ENCODE measurements around the gene OR5B17. TPM values are rescaled to one million over a fixed set of nuclear protein-coding genes. Genes with fewer than 3 reads are reported as not detected.
A peak's percentile ranks its signal among the peaks of the same experiment; 100 is the strongest.

OR5B17 gene
- total and polyA plus RNA-seq, 3 experiments from 2014 or later, result not detected

DNA sequence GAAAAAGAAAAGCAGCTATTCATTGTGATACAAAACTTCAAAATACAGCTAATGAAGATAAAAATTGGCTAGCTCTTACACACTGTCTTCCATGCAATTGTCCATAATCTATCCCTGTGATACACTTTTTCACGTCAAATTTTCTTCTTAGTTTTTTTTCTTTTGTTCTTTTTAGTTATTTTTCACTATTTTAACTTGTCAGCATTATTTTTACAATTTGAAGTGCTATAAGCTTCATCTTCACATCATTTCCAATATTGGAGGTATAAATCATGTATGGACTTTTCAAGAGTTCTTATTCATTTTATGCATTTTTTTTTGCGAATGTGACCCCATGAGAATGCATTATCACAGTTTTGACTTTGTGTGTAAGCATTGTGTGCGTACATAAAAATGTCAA, 4.1 kb downstream of the OR5B17 start:
- CTCF ChIA-PET, result no interaction called here
- Histone ChIP-seq H3K9me3 (ENCODE audit: low read length) (no peaks in the 10 kb centered on the region), H3K27ac (ENCODE audit: low read depth, low read length) (no peak overlapping the region), H3K27me3 (ENCODE audit: insufficient read depth, low read length, poor library complexity, severe bottlenecking) (no peaks in the 10 kb centered on the region), H3K36me3 (ENCODE audit: insufficient read depth, low read length) (no peaks in the 10 kb centered on the region), H3K4me1 (ENCODE audit: insufficient read depth, low read length) (no peaks in the 10 kb centered on the region), H3K4me3 (ENCODE audit: low read length) (no peak overlapping the region)
- DNase-seq, result no peak
- Mint-ChIP-seq H3K36me3 (no peaks in the 10 kb centered on the region), H3K4me3 (no peak overlapping the region), H3K27ac (no peak overlapping the region), H3K4me1 (no peaks in the 10 kb centered on the region), H3K9me3 (no peaks in the 10 kb centered on the region), H3K27me3 (peaks cover 0 to 23% of the 10 kb centered on the region in 2 donors)
- POLR2A ChIA-PET, result no interaction called here

- Histone ChIP-seq H3K36me3 (ENCODE audit: insufficient read depth, low read length) (no peaks in the 10 kb centered on the region), H3K4me1 (ENCODE audit: insufficient read depth, low read length) (no peaks in the 10 kb centered on the region), H3K4me3 (ENCODE audit: low read length) (no peak overlapping the region), H3K27ac (ENCODE audit: low read depth, low read length) (no peak overlapping the region), H3K27me3 (ENCODE audit: insufficient read depth, low read length, poor library complexity, severe bottlenecking) (no peaks in the 10 kb centered on the region), H3K9me3 (ENCODE audit: low read length) (no peaks in the 10 kb centered on the region)
- Mint-ChIP-seq H3K36me3 (no peaks in the 10 kb centered on the region), H3K4me3 (no peak overlapping the region), H3K4me1 (no peaks in the 10 kb centered on the region), H3K27me3 (peaks cover 4 to 18% of the 10 kb centered on the region in 2 donors), H3K27ac (no peak overlapping the region), H3K9me3 (peaks cover 0 to 9% (median 0%) of the 10 kb centered on the region in 5 donors)
- POLR2A ChIA-PET, result no interaction called here
- DNase-seq, result no peak
- CTCF ChIA-PET, result no interaction called here
These were observed 13.7 kb downstream of the OR5B17 start for GRCh38 chr11:58345204-58345603.

- peaks cover 5 to 60% of the 10 kb centered on the region in 2 donors for H3K27me3 Mint-ChIP-seq
- peaks cover 10 to 15% (median 14%) of the 10 kb centered on the region in 5 donors for H3K9me3 Mint-ChIP-seq
- H3K4me3 ChIP-seq (ENCODE audit: low read length), result no peak overlapping the region
- no peak overlapping the region for H3K27ac ChIP-seq (ENCODE audit: low read depth, low read length)
- CTCF ChIA-PET, result no interaction called here
- POLR2A ChIA-PET, result no interaction called here
- no peaks in the 10 kb centered on the region for H3K36me3 ChIP-seq (ENCODE audit: insufficient read depth, low read length)
- no peak overlapping the region for H3K4me3 Mint-ChIP-seq
- no peaks in the 10 kb centered on the region for H3K4me1 ChIP-seq (ENCODE audit: insufficient read depth, low read length)
- H3K36me3 Mint-ChIP-seq, result no peaks in the 10 kb centered on the region
- H3K9me3 ChIP-seq (ENCODE audit: low read length), result no peaks in the 10 kb centered on the region
- no peaks in the 10 kb centered on the region for H3K27me3 ChIP-seq (ENCODE audit: insufficient read depth, low read length, poor library complexity, severe bottlenecking)
- H3K4me1 Mint-ChIP-seq, result no peaks in the 10 kb centered on the region
- DNase-seq, result no peak
- no peak overlapping the region for H3K27ac Mint-ChIP-seq
These were observed 24.2 kb downstream of the OR5B17 start for GRCh38 chr11:58334708-58335107.

- Mint-ChIP-seq H3K36me3 (no peaks in the 10 kb centered on the region), H3K4me1 (no peaks in the 10 kb centered on the region), H3K4me3 (no peak overlapping the region), H3K27ac (no peak overlapping the region), H3K9me3 (peaks cover 11 to 21% (median 21%) of the 10 kb centered on the region in 5 donors), H3K27me3 (peaks cover 5 to 46% of the 10 kb centered on the region in 2 donors)
- H3K9me3 ChIP-seq (ENCODE audit: low read length), result no peaks in the 10 kb centered on the region
- no peaks in the 10 kb centered on the region for H3K4me1 ChIP-seq (ENCODE audit: insufficient read depth, low read length)
- H3K4me3 ChIP-seq (ENCODE audit: low read length), result no peak overlapping the region
- DNase-seq, result no peak
- POLR2A ChIA-PET, result no interaction called here
- no peaks in the 10 kb centered on the region for H3K27me3 ChIP-seq (ENCODE audit: insufficient read depth, low read length, poor library complexity, severe bottlenecking)
- H3K36me3 ChIP-seq (ENCODE audit: insufficient read depth, low read length), result no peaks in the 10 kb centered on the region
- no peak overlapping the region for H3K27ac ChIP-seq (ENCODE audit: low read depth, low read length)
- CTCF ChIA-PET, result no interaction called here
These were observed 28.0 kb downstream of the OR5B17 start for GRCh38 chr11:58330861-58331260.

DNA sequence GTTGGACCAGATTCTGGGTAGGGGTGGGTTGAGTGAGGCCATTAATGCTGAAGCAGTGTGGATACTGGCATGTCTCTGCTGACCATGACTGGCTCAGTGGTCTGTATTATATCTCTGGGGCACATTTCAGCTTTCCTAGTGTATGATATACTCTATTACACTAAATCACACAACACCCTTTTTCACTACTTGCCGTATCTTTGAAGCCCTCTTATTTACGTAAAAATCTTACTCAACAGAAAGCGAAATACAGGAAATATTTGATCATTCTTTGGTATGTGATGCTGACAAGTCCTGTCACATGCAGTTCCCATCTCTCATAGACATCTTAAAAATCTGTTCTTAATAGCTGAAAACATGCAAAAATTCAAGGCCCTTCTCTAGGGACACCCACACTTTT, 40.3 kb downstream of the OR5B17 start:
- Histone ChIP-seq H3K4me1 (ENCODE audit: insufficient read depth, low read length) (no peaks in the 10 kb centered on the region), H3K27ac (ENCODE audit: low read depth, low read length) (no peak overlapping the region), H3K36me3 (ENCODE audit: insufficient read depth, low read length) (no peaks in the 10 kb centered on the region), H3K4me3 (ENCODE audit: low read length) (no peak overlapping the region), H3K27me3 (ENCODE audit: insufficient read depth, low read length, poor library complexity, severe bottlenecking) (no peaks in the 10 kb centered on the region), H3K9me3 (ENCODE audit: low read length) (no peaks in the 10 kb centered on the region)
- Mint-ChIP-seq H3K9me3 (no peaks in the 10 kb centered on the region), H3K27me3 (peaks cover 8 to 13% of the 10 kb centered on the region in 2 donors), H3K27ac (peak overlapping the region in 1 of 8 donors; percentile 16), H3K36me3 (no peaks in the 10 kb centered on the region), H3K4me1 (no peaks in the 10 kb centered on the region), H3K4me3 (no peak overlapping the region)
- CTCF ChIA-PET, result no interaction called here
- POLR2A ChIA-PET, result no interaction called here
- DNase-seq, result no peak

DNA sequence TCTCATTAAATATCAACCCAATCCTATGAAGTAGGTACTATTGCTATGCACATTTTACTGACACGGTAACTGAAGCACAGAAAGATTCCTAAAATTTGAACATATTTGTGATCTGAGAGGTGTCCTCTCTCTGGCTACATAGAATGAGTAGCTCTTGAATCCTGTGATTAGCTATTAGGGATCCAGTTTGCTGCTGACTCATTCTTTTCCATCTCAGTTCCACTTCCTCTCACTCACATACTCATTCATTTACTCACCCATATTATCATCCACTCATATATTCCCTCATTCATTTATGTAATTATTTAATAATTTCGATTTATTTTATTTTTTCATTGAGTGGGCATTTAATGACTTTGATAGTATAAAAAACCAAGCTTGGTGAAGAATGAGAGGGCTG, 42.7 kb downstream of the OR5B17 start:
- CTCF ChIA-PET, result no interaction called here
- H3K36me3 Mint-ChIP-seq, result no peaks in the 10 kb centered on the region
- POLR2A ChIA-PET, result no interaction called here
- H3K4me1 Mint-ChIP-seq, result no peaks in the 10 kb centered on the region
- Histone ChIP-seq H3K27me3 (ENCODE audit: insufficient read depth, low read length, poor library complexity, severe bottlenecking) (no peaks in the 10 kb centered on the region), H3K36me3 (ENCODE audit: insufficient read depth, low read length) (no peaks in the 10 kb centered on the region), H3K4me3 (ENCODE audit: low read length) (no peak overlapping the region), H3K4me1 (ENCODE audit: insufficient read depth, low read length) (no peaks in the 10 kb centered on the region), H3K27ac (ENCODE audit: low read depth, low read length) (no peak overlapping the region), H3K9me3 (ENCODE audit: low read length) (no peaks in the 10 kb centered on the region)
- peaks cover 0 to 7% (median 0%) of the 10 kb centered on the region in 5 donors for H3K9me3 Mint-ChIP-seq
- no peak overlapping the region for H3K27ac Mint-ChIP-seq
- H3K27me3 Mint-ChIP-seq, result peaks cover 20 to 33% of the 10 kb centered on the region in 2 donors
- no peak overlapping the region for H3K4me3 Mint-ChIP-seq
- no peak for DNase-seq

Other genes with a start within 250 kb of the OR5B17 start
- gene OR9I1, start 233.5 kb downstream of the OR5B17 start, total RNA-seq, result not detected
- not detected for gene OR9I1, start 233.5 kb downstream of the OR5B17 start, polyA plus RNA-seq
- not detected for gene OR9Q2, start 170.0 kb downstream of the OR5B17 start, total RNA-seq
- gene OR9Q2, start 170.0 kb downstream of the OR5B17 start, polyA plus RNA-seq, result not detected
- not detected for gene OR1S2, start 154.9 kb downstream of the OR5B17 start, total RNA-seq
- not detected for gene OR1S2, start 154.9 kb downstream of the OR5B17 start, polyA plus RNA-seq
- not detected for gene OR1S1, start 146.3 kb downstream of the OR5B17 start, total RNA-seq
- gene OR1S1, start 146.3 kb downstream of the OR5B17 start, polyA plus RNA-seq, result not detected
- gene OR10Q1, start 130.2 kb downstream of the OR5B17 start, total RNA-seq, result not detected
- gene OR10Q1, start 130.2 kb downstream of the OR5B17 start, polyA plus RNA-seq, result not detected
- gene OR10W1, start 90.8 kb downstream of the OR5B17 start, total RNA-seq, result not detected
- gene OR10W1, start 90.8 kb downstream of the OR5B17 start, polyA plus RNA-seq, result not detected
- not detected for gene OR5B3, start 47.8 kb upstream of the OR5B17 start, total RNA-seq
- gene OR5B3, start 47.8 kb upstream of the OR5B17 start, polyA plus RNA-seq, result not detected
- gene OR5B2, start 69.1 kb upstream of the OR5B17 start, total RNA-seq, result not detected
- not detected for gene OR5B2, start 69.1 kb upstream of the OR5B17 start, polyA plus RNA-seq
- under 1 TPM in 1 of 2 experiments, not detected in 1; 0.20 TPM for gene OR5B12, start 83.2 kb upstream of the OR5B17 start, total RNA-seq
- not detected for gene OR5B12, start 83.2 kb upstream of the OR5B17 start, polyA plus RNA-seq
- under 1 TPM; 0.42 to 0.55 TPM for gene OR5B21, start 149.0 kb upstream of the OR5B17 start, total RNA-seq
- not detected for gene OR5B21, start 149.0 kb upstream of the OR5B17 start, polyA plus RNA-seq
- 100 to 1,000 TPM; 168 to 175 TPM for gene LPXN, start 216.8 kb upstream of the OR5B17 start, total RNA-seq
- gene LPXN, start 216.8 kb upstream of the OR5B17 start, polyA plus RNA-seq, result 264 TPM
- gene ZFP91, start 220.0 kb upstream of the OR5B17 start, total RNA-seq, result 10 to 100 TPM; 61.0 to 61.7 TPM
- gene ZFP91, start 220.0 kb upstream of the OR5B17 start, polyA plus RNA-seq, result 6.9 TPM

All from CD8-positive, alpha-beta memory T cell (primary cell).